OCI-LY1 (cell line): ENCODE data around the gene RAPGEF1.
A peak's percentile ranks its signal among the peaks of the same experiment; 100 is the strongest.

ENCODE experiments used
- H2AFZ ChIP-seq: fragments of 200-600 bp; sonication (generic), shearing (Covaris generic); 2 replicates; pipeline ENCODE4 v1.6.0; 2014; ENCODE audit warnings: antibody characterized with exemption, mild to moderate bottlenecking, low read length
- H3F3A ChIP-seq: fragments of 200-600 bp; sonication (generic), shearing (Covaris generic); 2 replicates; pipeline ENCODE4 v1.6.0; 2014; ENCODE audit warnings: mild to moderate bottlenecking, antibody characterized with exemption, low read length, moderate library complexity; ENCODE audit not compliant: insufficient read depth
- H3K27ac ChIP-seq: fragments of 200-600 bp; sonication (generic); 2 replicates; pipeline ENCODE4 v1.5.1; 2014; ENCODE audit warnings: low read length, mixed run types, mild to moderate bottlenecking, low read depth; ENCODE audit not compliant: poor library complexity, severe bottlenecking
- H3K27me3 ChIP-seq: fragments of 200-600 bp; sonication (generic); 2 replicates; pipeline ENCODE4 v1.6.0; 2014; ENCODE audit warnings: antibody characterized with exemption, mild to moderate bottlenecking, low read length, moderate library complexity; ENCODE audit not compliant: insufficient read depth
- H3K36me3 ChIP-seq: fragments of 200-600 bp; sonication (generic); 2 replicates; pipeline ENCODE4 v1.6.1; 2014; ENCODE audit warnings: mild to moderate bottlenecking, antibody characterized with exemption, low read length, moderate library complexity, mixed read lengths; ENCODE audit not compliant: insufficient read depth
- H3K4me1 ChIP-seq: fragments of 200-600 bp; sonication (generic); 2 replicates; pipeline ENCODE4 v1.5.1; 2014; ENCODE audit warnings: mild to moderate bottlenecking, low read length, moderate library complexity; ENCODE audit not compliant: insufficient read depth, severe bottlenecking
- H3K4me2 ChIP-seq: fragments of 200-600 bp; sonication (generic), shearing (Covaris generic); 2 replicates; pipeline ENCODE4 v1.6.1; 2014; ENCODE audit warnings: low read length
- H3K4me3 ChIP-seq: fragments of 200-600 bp; sonication (generic); 2 replicates; pipeline ENCODE4 v1.5.1; 2014; ENCODE audit warnings: low read length, low read depth, mild to moderate bottlenecking, mixed read lengths; ENCODE audit not compliant: poor library complexity, severe bottlenecking
- H3K79me2 ChIP-seq: fragments of 200-600 bp; shearing (Covaris generic); 2 replicates; pipeline ENCODE4 v1.6.1; 2016; ENCODE audit warnings: mixed run types, low read length, mixed read lengths; ENCODE audit not compliant: insufficient read depth
- H3K9ac ChIP-seq: fragments of 200-600 bp; sonication (generic), shearing (Covaris generic); 2 replicates; pipeline ENCODE4 v1.6.1; 2014; ENCODE audit warnings: mild to moderate bottlenecking, low read length, mixed read lengths
- H3K9me2 ChIP-seq: fragments of 200-600 bp; sonication (generic), shearing (Covaris generic); 2 replicates; pipeline ENCODE4 v1.6.1; 2014; ENCODE audit warnings: low read depth, mild to moderate bottlenecking, low read length, mixed read lengths
- H3K9me3 ChIP-seq: fragments of 200-600 bp; shearing (Covaris generic); 2 replicates; pipeline ENCODE4 v1.6.1; 2014; ENCODE audit warnings: low read length, mixed read lengths
- H4K20me1 ChIP-seq: fragments of 200-600 bp; sonication (generic), shearing (Covaris generic); 2 replicates; pipeline ENCODE4 v1.6.0; 2016; ENCODE audit warnings: mild to moderate bottlenecking, low read length; ENCODE audit not compliant: insufficient read depth
- CTCF ChIP-seq: fragments of 200-600 bp; sonication (generic), shearing (Covaris generic); IDR thresholded peaks from 2 replicates; pipeline ENCODE4 v1.5.1; 2017; ENCODE audit warnings: mild to moderate bottlenecking, antibody characterized with exemption, low read length, moderate library complexity, mixed read lengths
- EZH2 ChIP-seq: fragments of 200-600 bp; sonication (generic), shearing (Covaris generic); IDR thresholded peaks from 2 replicates; pipeline ENCODE4 v1.8.0; 2017; ENCODE audit warnings: borderline replicate concordance, mixed run types, mild to moderate bottlenecking, antibody characterized with exemption, low read length, moderate library complexity, mixed read lengths

The RAPGEF1 gene

GRCh38 chr9:131704988-131705387, 34.9 kb downstream of the RAPGEF1 start:
- Histone ChIP-seq H3K4me1 (peaks cover 100% of the 10 kb centered on the region), H3K9me3 (no peaks in the 10 kb centered on the region), H3K27me3 (no peaks in the 10 kb centered on the region), H3K9ac (peak overlapping the region; percentile 60), H3K4me2 (peak overlapping the region; percentile 58), H3F3A (no peaks in the 10 kb centered on the region), H3K79me2 (peaks cover 63% of the 10 kb centered on the region), H4K20me1 (no peaks in the 10 kb centered on the region), H3K4me3 (peak overlapping the region; percentile 25), H2AFZ (no peak overlapping the region), H3K9me2 (no peaks in the 10 kb centered on the region), H3K27ac (peak overlapping the region; percentile 98), H3K36me3 (no peaks in the 10 kb centered on the region)
- TF ChIP-seq CTCF (no peak), EZH2 (no peak)

GRCh38 chr9:131704141-131704983, 35.5 kb downstream of the RAPGEF1 start:
- Histone ChIP-seq H3K79me2 (peaks cover 63% of the 10 kb centered on the region), H4K20me1 (no peaks in the 10 kb centered on the region), H2AFZ (no peak overlapping the region), H3K4me1 (peaks cover 100% of the 10 kb centered on the region), H3K9ac (peak overlapping the region; percentile 60), H3K27ac (peak overlapping the region; percentile 98), H3K9me2 (no peaks in the 10 kb centered on the region), H3K36me3 (no peaks in the 10 kb centered on the region), H3K27me3 (no peaks in the 10 kb centered on the region), H3K4me3 (peak overlapping the region; percentile 25), H3F3A (no peaks in the 10 kb centered on the region), H3K9me3 (no peaks in the 10 kb centered on the region), H3K4me2 (peak overlapping the region; percentile 58)
- no peak for TF ChIP-seq CTCF
- TF ChIP-seq EZH2 = no peak

GRCh38 chr9:131703697-131704096, 36.2 kb downstream of the RAPGEF1 start:
- peak overlapping the region; percentile 58 for H3K4me2 ChIP-seq
- H3K79me2 ChIP-seq = peaks cover 63% of the 10 kb centered on the region
- peak overlapping the region; percentile 25 for H3K4me3 ChIP-seq
- H3K36me3 ChIP-seq = no peaks in the 10 kb centered on the region
- H3K9me3 ChIP-seq = no peaks in the 10 kb centered on the region
- H2AFZ ChIP-seq = no peak overlapping the region
- no peaks in the 10 kb centered on the region for H3K9me2 ChIP-seq
- H3K9ac ChIP-seq = no peak overlapping the region; the same call in 1 of the 2 replicates
- no peaks in the 10 kb centered on the region for H3F3A ChIP-seq
- H3K27me3 ChIP-seq = no peaks in the 10 kb centered on the region
- no peak for TF ChIP-seq EZH2
- TF ChIP-seq CTCF = no peak
- H4K20me1 ChIP-seq = no peaks in the 10 kb centered on the region
- peak overlapping the region; percentile 98 for H3K27ac ChIP-seq
- H3K4me1 ChIP-seq = peaks cover 100% of the 10 kb centered on the region
